ENCODE measurements around the gene FGF16. TPM values are rescaled to one million over a fixed set of nuclear protein-coding genes. Genes with fewer than 3 reads are reported as not detected.

The FGF16 gene
- total and polyA plus RNA-seq, 2 of the 8 experiments (the other 6 are each of a cell fraction or from before 2014, with no cell fraction given), result 0.50 to 1.4 TPM

- no peak overlapping the region for H4K8ac ChIP-seq (ENCODE audit: extremely low read depth, insufficient read depth, low read length)
- no peak overlapping the region for H3K4me2 ChIP-seq (ENCODE audit: insufficient read depth in 1 of 2, low read depth in 2 of 2, low read length in 2 of 2)
- H2BK12ac ChIP-seq (ENCODE audit: low read depth, low read length), result no peak overlapping the region
- POLR2A ChIA-PET (ENCODE audit: partially characterized antibody), result no interaction called here
- H2BK20ac ChIP-seq (ENCODE audit: low read length), result no peak overlapping the region
- H3K56ac ChIP-seq (replicated peaks; ENCODE audit: insufficient read length, low read depth, low read length), result no peak overlapping the region
- DNase-seq (ENCODE audit: low read depth in 1 of 2, low spot score in 2 of 2) (no peak), FAIRE-seq (no peak)
- no peak overlapping the region for H4K5ac ChIP-seq (ENCODE audit: insufficient read length, low read depth, low read length)
- H3K9ac ChIP-seq (replicated peaks in 1 of 4; ENCODE audit: extremely low read depth in 1 of 4, low read depth in 3 of 4, low read length in 3 of 4), result no peak overlapping the region
- no peaks in the 10 kb centered on the region for H3K9me3 ChIP-seq (ENCODE audit: insufficient read depth in 2 of 2, low read depth in 1 of 2, low read length in 1 of 2)
- H2BK5ac ChIP-seq (ENCODE audit: low read depth, low read length), result no peak overlapping the region
- no peak overlapping the region for H3K4me3 ChIP-seq (ENCODE audit: extremely low read depth in 1 of 4, insufficient read depth in 2 of 4, low read depth in 3 of 4, low read length in 4 of 4)
- H3K79me1 ChIP-seq (ENCODE audit: low read depth, low read length), result no peaks in the 10 kb centered on the region
- H3K23ac ChIP-seq (ENCODE audit: insufficient read length), result no peak overlapping the region
- no peak overlapping the region for H2BK120ac ChIP-seq (replicated peaks; ENCODE audit: low read depth, low read length)
- H2BK15ac ChIP-seq (ENCODE audit: low read length), result no peak overlapping the region
- no peaks in the 10 kb centered on the region for H4K20me1 ChIP-seq (replicated peaks in 1 of 2; ENCODE audit: control insufficient read depth in 1 of 2, insufficient read depth in 2 of 2, low read length in 2 of 2)
- CTCF ChIA-PET (ENCODE audit: partially characterized antibody), result no interaction called here
- H3K18ac ChIP-seq (ENCODE audit: extremely low read depth, low read length), result no peak overlapping the region
- no peaks in the 10 kb centered on the region for H3K4me1 ChIP-seq (replicated peaks in 1 of 4; ENCODE audit: control insufficient read depth in 3 of 4, insufficient read depth in 4 of 4, low read length in 3 of 4)
- no peak overlapping the region for H4K91ac ChIP-seq (replicated peaks; ENCODE audit: insufficient read length, low read length)
- H3K79me2 ChIP-seq (ENCODE audit: control insufficient read depth in 1 of 2, insufficient read depth in 2 of 2, low read length in 2 of 2), result no peaks in the 10 kb centered on the region
- no peak overlapping the region for H3K27ac ChIP-seq (ENCODE audit: low read depth, low read length)
- H3K23me2 ChIP-seq (ENCODE audit: low read depth, low read length), result peaks cover 2% of the 10 kb centered on the region; the same call in 1 of the 2 replicates
- TF ChIP-seq RBBP5 (IDR thresholded peaks at IDR 0.05; ENCODE audit: borderline replicate concordance, low read depth, low read length) (no peak), SP1 (IDR thresholded peaks at IDR 0.05; ENCODE audit: low read depth, low read length) (no peak), TBP (IDR thresholded peaks at IDR 0.05; ENCODE audit: low read depth, low read length) (no peak), ASH2L (IDR thresholded peaks at IDR 0.05; ENCODE audit: low read length) (no peak)
- H3K4ac ChIP-seq (replicated peaks; ENCODE audit: insufficient read length, low read depth, low read length), result no peak overlapping the region
- H2AK5ac ChIP-seq (ENCODE audit: low read depth, low read length), result no peak overlapping the region
- no peak overlapping the region for H3K14ac ChIP-seq (ENCODE audit: insufficient read length)
- no peaks in the 10 kb centered on the region for H3K36me3 ChIP-seq (ENCODE audit: control insufficient read depth in 2 of 4, insufficient read depth in 4 of 4, low read length in 3 of 4)
- H3K27me3 ChIP-seq (replicated peaks in 1 of 4; ENCODE audit: control insufficient read depth in 3 of 4, extremely low read depth in 1 of 4, insufficient read depth in 3 of 4, low read length in 3 of 4), result peaks cover 0 to 7% (median 1%) of the 10 kb centered on the region in 4 experiments; a peak in 3 of 7 replicates
- no peak overlapping the region for H2AFZ ChIP-seq (ENCODE audit: low read length)
Measured at GRCh38 chrX:77441479-77441878, 5.7 kb upstream of the FGF16 start.
